ENCODE measurements around the gene EPHA4. TPM values are rescaled to one million over a fixed set of nuclear protein-coding genes. Genes with fewer than 3 reads are reported as not detected.
A peak's percentile ranks its signal among the peaks of the same experiment; 100 is the strongest.

EPHA4 gene
- total RNA-seq (10 to 100 TPM; 70.7 to 88.2 TPM), total RNA-seq (98.9 to 118 reads per million in 2 donors)

DNA sequence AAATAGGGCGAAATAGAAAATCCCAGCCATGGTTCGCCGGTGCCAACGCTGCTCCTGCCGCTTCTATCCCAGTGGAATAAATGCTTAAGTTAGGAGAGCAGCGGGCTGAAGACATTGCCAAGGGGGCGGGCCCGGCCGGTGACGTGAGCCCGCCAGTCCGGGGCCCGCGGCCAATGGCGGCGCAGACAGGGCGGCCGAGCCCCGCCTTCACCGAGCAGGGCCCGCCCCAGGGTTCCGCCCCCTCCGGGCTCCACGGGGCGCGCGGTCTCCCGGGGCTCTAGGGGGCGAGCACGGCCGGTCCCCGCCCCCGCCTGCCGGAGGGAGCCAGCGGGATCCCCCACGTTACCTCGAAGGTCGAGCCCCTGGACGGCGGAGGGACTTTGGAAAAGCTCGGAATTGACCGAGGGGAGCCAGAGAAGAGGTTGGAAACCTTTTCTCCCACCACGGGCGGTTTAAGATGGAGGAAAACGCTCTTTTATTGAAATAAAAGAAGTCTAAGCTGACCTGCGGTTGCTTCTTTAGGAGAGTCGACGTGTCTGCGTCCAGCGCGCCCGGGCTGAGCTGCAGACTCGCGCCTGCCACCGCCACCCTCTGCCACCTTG, at the start of gene EPHA4:
Gene EPHA4, minus strand, starts transcription at position 86 of the 602 bp plus-strand sequence. Its CDS starts 56 bp downstream, at position 30.
- no peaks in the 10 kb centered on the region for H3K9me3 ChIP-seq (ENCODE audit: control insufficient read depth, low read length, poor library complexity, severe bottlenecking)
- H3K4me1 Mint-ChIP-seq: peaks cover 41% of the 10 kb centered on the region
- H3K27me3 Mint-ChIP-seq: peaks cover 47% of the 10 kb centered on the region
- peak within 1 kb of the TSS; percentile 95 for H3K27ac Mint-ChIP-seq
- ATAC-seq (peak; percentile 90), DNase-seq (peak; percentile 89 to 92 (median 90))
- peaks cover 9% of the 10 kb centered on the region for H3K36me3 Mint-ChIP-seq (ENCODE audit: low read depth)
- peak within 1 kb of the TSS; percentile 99 for H3K4me3 Mint-ChIP-seq

DNA sequence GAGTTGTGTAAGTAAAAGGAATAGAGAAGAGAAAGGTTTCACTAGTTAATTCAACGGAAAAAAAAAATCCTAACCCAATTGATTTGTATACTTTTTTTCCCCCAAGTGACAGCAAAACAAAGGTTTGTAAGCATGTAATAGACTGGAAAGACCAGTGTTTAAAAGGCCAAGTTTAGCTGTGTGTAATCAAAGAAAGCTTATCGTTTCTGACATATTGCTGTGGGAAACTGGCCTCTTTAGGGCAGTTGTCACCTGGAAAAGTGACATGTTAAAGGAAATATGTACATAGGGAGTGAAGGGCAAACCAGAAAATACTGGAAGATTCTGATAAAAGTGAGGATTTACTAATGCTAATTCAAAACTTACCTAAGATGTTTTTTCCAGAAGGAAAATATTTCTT, 45.9 kb upstream of the EPHA4 start:
- Mint-ChIP-seq H3K4me3 (no peak overlapping the region), H3K36me3 (ENCODE audit: low read depth) (peaks cover 2% of the 10 kb centered on the region), H3K4me1 (peaks cover 4% of the 10 kb centered on the region), H3K27ac (no peak overlapping the region), H3K27me3 (peaks cover 24% of the 10 kb centered on the region)
- DNase-seq: no peak
- no peak for ATAC-seq
- no peaks in the 10 kb centered on the region for H3K9me3 ChIP-seq (ENCODE audit: control insufficient read depth, low read length, poor library complexity, severe bottlenecking)

DNA sequence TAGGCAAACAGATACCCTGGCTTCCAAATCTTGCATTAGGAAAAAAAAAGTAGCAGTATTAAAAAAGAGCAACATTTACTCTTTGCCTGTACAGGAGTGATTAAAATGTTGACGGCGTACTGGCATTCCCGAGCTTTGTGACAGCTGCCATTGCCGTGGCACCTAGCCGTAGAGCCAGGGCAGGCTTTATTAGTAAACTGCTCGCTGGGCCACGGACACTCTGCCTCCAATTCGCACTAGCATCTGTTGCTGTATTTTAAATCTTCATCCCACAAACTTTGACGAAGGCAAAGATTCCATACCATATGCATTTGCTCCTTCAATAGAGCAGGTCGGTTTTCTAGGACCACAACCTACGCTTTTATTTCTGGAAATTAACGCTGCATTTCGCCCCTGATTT, 44.5 kb upstream of the EPHA4 start:
- DNase-seq (no peak), ATAC-seq (no peak)
- Mint-ChIP-seq H3K27ac (no peak overlapping the region), H3K4me1 (peaks cover 2% of the 10 kb centered on the region), H3K27me3 (peaks cover 24% of the 10 kb centered on the region), H3K36me3 (ENCODE audit: low read depth) (no peaks in the 10 kb centered on the region), H3K4me3 (no peak overlapping the region)
- no peaks in the 10 kb centered on the region for H3K9me3 ChIP-seq (ENCODE audit: control insufficient read depth, low read length, poor library complexity, severe bottlenecking)

- H3K27me3 Mint-ChIP-seq: peaks cover 43% of the 10 kb centered on the region
- no peak overlapping the region for H3K4me3 Mint-ChIP-seq
- H3K9me3 ChIP-seq (ENCODE audit: control insufficient read depth, low read length, poor library complexity, severe bottlenecking): no peaks in the 10 kb centered on the region
- peaks cover 2% of the 10 kb centered on the region for H3K4me1 Mint-ChIP-seq
- ATAC-seq (no peak), DNase-seq (no peak)
- H3K27ac Mint-ChIP-seq: no peak overlapping the region
- H3K36me3 Mint-ChIP-seq (ENCODE audit: low read depth): peaks cover 3% of the 10 kb centered on the region
Measured at GRCh38 chr2:221614274-221614673, 42.2 kb upstream of the EPHA4 start.

DNA sequence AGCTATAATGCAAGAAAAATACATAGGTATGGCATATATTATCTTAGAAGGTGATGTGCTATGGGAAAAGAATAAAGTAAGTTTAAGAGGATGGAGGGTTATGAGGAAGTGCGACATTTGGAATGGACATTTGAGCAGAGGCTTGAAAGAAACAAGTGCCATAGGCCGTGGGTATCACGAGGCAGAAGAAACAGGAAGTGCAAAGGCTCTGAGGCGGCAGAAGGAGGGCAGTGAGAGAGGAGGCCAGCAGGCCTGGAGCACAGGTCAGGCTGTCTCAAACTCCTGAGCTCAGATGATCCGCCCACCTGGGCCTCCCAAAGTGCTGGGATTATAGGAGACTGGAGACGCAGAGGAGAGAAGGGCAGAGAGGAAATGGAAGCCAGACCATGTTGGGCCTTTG, 40.7 kb upstream of the EPHA4 start:
- peaks cover 2% of the 10 kb centered on the region for H3K4me1 Mint-ChIP-seq
- peaks cover 45% of the 10 kb centered on the region for H3K27me3 Mint-ChIP-seq
- no peak overlapping the region for H3K27ac Mint-ChIP-seq
- no peaks in the 10 kb centered on the region for H3K9me3 ChIP-seq (ENCODE audit: control insufficient read depth, low read length, poor library complexity, severe bottlenecking)
- H3K36me3 Mint-ChIP-seq (ENCODE audit: low read depth): peaks cover 3% of the 10 kb centered on the region
- H3K4me3 Mint-ChIP-seq: no peak overlapping the region
- DNase-seq: no peak
- no peak for ATAC-seq

DNA sequence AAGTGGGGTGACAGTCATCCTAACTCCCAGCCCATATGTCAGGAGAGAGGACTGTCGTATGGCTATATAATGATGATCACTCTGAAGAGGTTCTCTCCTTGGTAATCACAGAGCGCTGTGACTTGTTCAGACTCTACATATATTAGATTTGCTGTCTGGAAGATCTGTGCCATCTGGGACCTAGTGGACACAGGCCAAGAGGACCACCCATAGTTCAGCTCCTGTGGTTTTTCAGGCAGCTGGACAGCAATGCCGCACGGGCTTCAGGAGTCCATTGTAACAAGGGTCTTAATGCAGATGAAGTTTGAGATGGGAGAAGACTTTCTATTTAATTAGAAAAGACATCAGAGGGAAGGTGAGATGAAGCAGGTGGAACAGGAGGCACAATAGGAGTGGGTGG, 40.1 kb upstream of the EPHA4 start:
- Mint-ChIP-seq H3K27ac (no peak overlapping the region), H3K36me3 (ENCODE audit: low read depth) (peaks cover 3% of the 10 kb centered on the region), H3K4me1 (peaks cover 2% of the 10 kb centered on the region), H3K27me3 (peaks cover 42% of the 10 kb centered on the region), H3K4me3 (no peak overlapping the region)
- H3K9me3 ChIP-seq (ENCODE audit: control insufficient read depth, low read length, poor library complexity, severe bottlenecking): no peaks in the 10 kb centered on the region
- DNase-seq (no peak), ATAC-seq (no peak)

GRCh38 chr2:221610675-221611074, 38.6 kb upstream of the EPHA4 start:
- H3K9me3 ChIP-seq (ENCODE audit: control insufficient read depth, low read length, poor library complexity, severe bottlenecking): no peaks in the 10 kb centered on the region
- ATAC-seq: no peak
- Mint-ChIP-seq H3K4me3 (no peak overlapping the region), H3K27ac (no peak overlapping the region), H3K36me3 (ENCODE audit: low read depth) (peaks cover 3% of the 10 kb centered on the region), H3K27me3 (peaks cover 43% of the 10 kb centered on the region), H3K4me1 (peaks cover 2% of the 10 kb centered on the region)
- no peak for DNase-seq

DNA sequence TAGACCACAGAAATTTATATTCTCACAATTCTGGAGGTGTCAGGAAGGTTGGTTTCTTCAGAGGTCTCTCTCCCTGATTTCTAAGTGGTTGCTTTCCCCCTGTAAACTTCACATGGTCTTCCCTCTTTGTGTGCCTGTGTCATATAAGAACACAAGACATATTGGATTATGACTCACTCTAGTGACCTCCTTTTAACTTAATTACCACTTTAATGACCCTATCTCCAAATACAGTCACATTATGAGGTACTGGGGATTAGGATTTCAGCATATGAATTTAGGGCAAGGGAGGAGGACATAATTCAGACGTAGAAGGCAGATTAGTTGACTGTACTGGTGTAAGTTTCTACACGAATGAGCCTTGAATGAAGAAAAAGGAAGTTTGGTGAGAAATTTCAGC, 38.2 kb upstream of the EPHA4 start:
- ATAC-seq (no peak), DNase-seq (no peak)
- Mint-ChIP-seq H3K27me3 (peaks cover 42% of the 10 kb centered on the region), H3K4me3 (no peak overlapping the region), H3K36me3 (ENCODE audit: low read depth) (peaks cover 3% of the 10 kb centered on the region), H3K27ac (no peak overlapping the region), H3K4me1 (peaks cover 2% of the 10 kb centered on the region)
- H3K9me3 ChIP-seq (ENCODE audit: control insufficient read depth, low read length, poor library complexity, severe bottlenecking): no peaks in the 10 kb centered on the region

GRCh38 chr2:221608442-221608841, 36.3 kb upstream of the EPHA4 start:
- Mint-ChIP-seq H3K4me1 (no peaks in the 10 kb centered on the region), H3K27me3 (peaks cover 39% of the 10 kb centered on the region), H3K36me3 (ENCODE audit: low read depth) (peaks cover 3% of the 10 kb centered on the region), H3K27ac (no peak overlapping the region), H3K4me3 (no peak overlapping the region)
- DNase-seq: no peak
- ATAC-seq: no peak
- H3K9me3 ChIP-seq (ENCODE audit: control insufficient read depth, low read length, poor library complexity, severe bottlenecking): no peaks in the 10 kb centered on the region

DNA sequence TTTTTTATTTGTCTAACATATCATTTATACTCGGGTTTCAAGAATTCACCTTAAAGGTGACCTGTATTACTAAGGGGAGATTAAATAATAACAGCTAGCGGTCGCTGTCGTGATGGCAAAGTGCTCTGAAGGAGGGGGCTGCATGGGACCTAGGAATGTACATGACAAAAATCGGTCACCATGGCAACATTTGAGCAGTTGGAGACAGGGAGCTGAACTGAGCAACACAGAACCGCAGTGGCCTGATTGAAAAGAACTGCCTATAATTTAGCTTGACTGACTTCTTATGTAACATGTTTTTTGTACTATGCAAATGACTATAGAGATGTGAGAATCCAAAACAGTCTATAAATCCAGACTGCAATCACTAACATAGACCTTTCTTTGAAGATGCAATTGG, 34.3 kb upstream of the EPHA4 start:
- H3K9me3 ChIP-seq (ENCODE audit: control insufficient read depth, low read length, poor library complexity, severe bottlenecking): no peaks in the 10 kb centered on the region
- Mint-ChIP-seq H3K4me3 (no peak overlapping the region), H3K27ac (no peak overlapping the region), H3K36me3 (ENCODE audit: low read depth) (peaks cover 3% of the 10 kb centered on the region), H3K27me3 (peaks cover 37% of the 10 kb centered on the region), H3K4me1 (no peaks in the 10 kb centered on the region)
- DNase-seq: no peak
- no peak for ATAC-seq

- no peaks in the 10 kb centered on the region for H3K9me3 ChIP-seq (ENCODE audit: control insufficient read depth, low read length, poor library complexity, severe bottlenecking)
- no peak overlapping the region for H3K27ac Mint-ChIP-seq
- H3K4me3 Mint-ChIP-seq: no peak overlapping the region
- DNase-seq (no peak), ATAC-seq (no peak)
- H3K36me3 Mint-ChIP-seq (ENCODE audit: low read depth): no peaks in the 10 kb centered on the region
- no peaks in the 10 kb centered on the region for H3K4me1 Mint-ChIP-seq
- H3K27me3 Mint-ChIP-seq: peaks cover 38% of the 10 kb centered on the region
Measured at GRCh38 chr2:221605751-221606240, 33.7 kb upstream of the EPHA4 start.

DNA sequence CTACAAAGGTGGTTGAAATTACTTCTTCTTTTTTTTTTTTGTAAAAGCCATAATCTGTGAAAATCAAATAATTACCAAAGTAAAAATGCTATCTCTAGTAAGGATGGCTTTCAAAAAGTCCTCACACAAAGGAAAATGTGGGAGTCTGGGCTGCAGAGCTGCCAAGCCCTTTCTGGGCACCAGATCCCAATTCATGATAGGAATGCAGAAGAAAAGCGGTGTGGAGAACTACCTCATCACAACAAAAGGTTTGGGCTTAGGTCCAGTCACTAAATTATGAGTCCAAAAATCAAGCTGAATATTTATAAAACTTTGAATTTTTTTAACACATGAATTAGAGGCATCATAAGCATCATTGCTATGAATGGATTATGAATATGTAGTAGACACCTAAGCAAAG, 30.8 kb upstream of the EPHA4 start:
- ATAC-seq: no peak
- H3K27ac Mint-ChIP-seq: no peak overlapping the region

GRCh38 chr2:221601376-221601775, 29.3 kb upstream of the EPHA4 start:
- no peaks in the 10 kb centered on the region for H3K9me3 ChIP-seq (ENCODE audit: control insufficient read depth, low read length, poor library complexity, severe bottlenecking)
- H3K36me3 Mint-ChIP-seq (ENCODE audit: low read depth): no peaks in the 10 kb centered on the region
- ATAC-seq: no peak
- H3K4me3 Mint-ChIP-seq: no peak overlapping the region
- no peak overlapping the region for H3K27ac Mint-ChIP-seq
- peaks cover 22% of the 10 kb centered on the region for H3K27me3 Mint-ChIP-seq
- H3K4me1 Mint-ChIP-seq: no peaks in the 10 kb centered on the region
- no peak for DNase-seq

More for the DNA sequence above, 30.8 kb upstream of the EPHA4 start:
- H3K9me3 ChIP-seq (ENCODE audit: control insufficient read depth, low read length, poor library complexity, severe bottlenecking): no peaks in the 10 kb centered on the region
- peaks cover 22% of the 10 kb centered on the region for H3K27me3 Mint-ChIP-seq
- H3K36me3 Mint-ChIP-seq (ENCODE audit: low read depth): no peaks in the 10 kb centered on the region
- no peak overlapping the region for H3K4me3 Mint-ChIP-seq
- no peak for DNase-seq
- no peaks in the 10 kb centered on the region for H3K4me1 Mint-ChIP-seq

DNA sequence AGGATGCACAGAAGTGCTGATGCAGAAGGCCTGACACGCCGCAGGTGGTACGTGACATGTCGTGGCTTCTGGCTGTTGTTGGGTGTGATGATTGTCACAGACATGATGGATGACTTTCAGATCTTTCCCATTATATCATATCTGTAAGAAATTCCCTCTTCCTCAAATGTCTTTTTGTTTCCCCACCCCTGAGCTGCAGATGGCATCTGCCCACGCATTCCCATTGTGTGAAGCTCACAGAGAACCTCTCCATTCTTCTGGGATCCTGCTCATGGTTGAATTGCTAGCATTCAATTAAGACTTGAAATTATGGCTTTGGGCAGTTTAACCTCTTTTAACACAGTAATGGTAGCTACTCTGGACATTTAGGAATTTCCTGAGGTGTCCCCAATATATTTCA, 28.3 kb upstream of the EPHA4 start:
- ATAC-seq: no peak
- H3K27me3 Mint-ChIP-seq: peaks cover 17% of the 10 kb centered on the region
- no peaks in the 10 kb centered on the region for H3K36me3 Mint-ChIP-seq (ENCODE audit: low read depth)
- H3K9me3 ChIP-seq (ENCODE audit: control insufficient read depth, low read length, poor library complexity, severe bottlenecking): no peaks in the 10 kb centered on the region
- no peak overlapping the region for H3K27ac Mint-ChIP-seq
- DNase-seq: no peak
- H3K4me3 Mint-ChIP-seq: no peak overlapping the region
- no peaks in the 10 kb centered on the region for H3K4me1 Mint-ChIP-seq
